ENCODE data around the gene MSTO1. TPM values are rescaled to one million over a fixed set of nuclear protein-coding genes. Genes with fewer than 3 reads are reported as not detected.

Gene MSTO1
- polyA plus RNA-seq, 1 donor (not counting 4 experiments of a cell fraction or from before 2014, with no cell fraction given) = 30.5 TPM

DNA sequence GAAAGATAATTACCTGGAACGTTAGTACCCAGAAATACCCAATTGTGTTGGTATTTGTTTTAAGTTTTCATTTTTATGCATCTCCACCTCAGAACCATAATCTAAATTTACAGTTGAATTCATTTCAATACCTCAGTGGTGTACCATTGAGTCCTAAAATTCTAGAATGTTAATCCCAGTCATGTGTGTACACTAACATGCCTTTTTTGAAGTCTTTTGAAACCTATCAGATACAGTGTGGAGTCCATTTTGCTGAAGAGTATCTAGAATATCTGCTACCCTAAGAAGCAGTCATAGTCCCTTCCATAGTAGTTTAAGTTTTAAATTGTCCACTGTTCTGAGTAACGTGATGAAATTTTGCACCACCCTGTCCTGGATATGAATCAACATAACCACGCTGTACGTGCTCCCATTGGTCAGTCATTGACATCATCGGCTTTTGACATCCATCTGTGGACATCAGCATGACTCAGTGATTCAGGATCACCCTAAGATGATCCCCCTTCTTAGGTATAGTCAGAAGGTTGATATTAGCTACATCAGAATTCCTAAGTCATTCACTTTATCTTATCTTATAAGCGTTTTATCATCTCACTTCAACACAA lies 39.9 kb upstream of the MSTO1 start:
- FAIRE-seq (no peak), DNase-seq (ENCODE audit: low read depth, low spot score) (no peak)
- Histone ChIP-seq H3K79me2 (ENCODE audit: control insufficient read depth, insufficient read depth, low read length) (peaks cover 51% of the 10 kb centered on the region), H3K9me1 (ENCODE audit: control insufficient read depth, extremely low read depth, insufficient read depth, low read length) (no peaks in the 10 kb centered on the region), H3K4me2 (ENCODE audit: control insufficient read depth, extremely low read depth, insufficient read depth, low read depth, low read length) (no peak overlapping the region), H3K9me3 (ENCODE audit: control insufficient read depth, low read depth, low read length) (no peaks in the 10 kb centered on the region), H3K36me3 (ENCODE audit: control insufficient read depth in 2 of 2, extremely low read depth in 1 of 2, insufficient read depth in 2 of 2, low read length in 2 of 2) (peaks cover 3 to 15% of the 10 kb centered on the region in 2 experiments), H4K20me1 (ENCODE audit: control insufficient read depth, extremely low read depth, insufficient read depth, low read length) (no peaks in the 10 kb centered on the region), H3K27me3 (ENCODE audit: control insufficient read depth, extremely low read depth, insufficient read depth, low read length) (no peaks in the 10 kb centered on the region), H2AFZ (ENCODE audit: control insufficient read depth, low read length) (no peak overlapping the region), H3K4me3 (ENCODE audit: control insufficient read depth in 2 of 3, extremely low read depth in 1 of 3, insufficient read depth in 2 of 3, low read depth in 1 of 3, low read length in 3 of 3) (no peak overlapping the region), H3K9ac (ENCODE audit: control insufficient read depth, extremely low read depth, insufficient read depth, low read length) (no peak overlapping the region), H3K4me1 (ENCODE audit: control insufficient read depth, extremely low read depth, insufficient read depth, low read length) (peaks cover 2% of the 10 kb centered on the region), H3K27ac (ENCODE audit: control insufficient read depth, insufficient read depth, low read length) (no peak overlapping the region)
- dilution Hi-C loops (cut with MboI; ENCODE audit: extremely low pct_ligation_motif_present, low sequenced_read_pairs) = no loop called here
- no peak for TF ChIP-seq EZH2 (IDR thresholded peaks at IDR 0.05; ENCODE audit: low read length)
- TF ChIP-seq, protein P1, sequence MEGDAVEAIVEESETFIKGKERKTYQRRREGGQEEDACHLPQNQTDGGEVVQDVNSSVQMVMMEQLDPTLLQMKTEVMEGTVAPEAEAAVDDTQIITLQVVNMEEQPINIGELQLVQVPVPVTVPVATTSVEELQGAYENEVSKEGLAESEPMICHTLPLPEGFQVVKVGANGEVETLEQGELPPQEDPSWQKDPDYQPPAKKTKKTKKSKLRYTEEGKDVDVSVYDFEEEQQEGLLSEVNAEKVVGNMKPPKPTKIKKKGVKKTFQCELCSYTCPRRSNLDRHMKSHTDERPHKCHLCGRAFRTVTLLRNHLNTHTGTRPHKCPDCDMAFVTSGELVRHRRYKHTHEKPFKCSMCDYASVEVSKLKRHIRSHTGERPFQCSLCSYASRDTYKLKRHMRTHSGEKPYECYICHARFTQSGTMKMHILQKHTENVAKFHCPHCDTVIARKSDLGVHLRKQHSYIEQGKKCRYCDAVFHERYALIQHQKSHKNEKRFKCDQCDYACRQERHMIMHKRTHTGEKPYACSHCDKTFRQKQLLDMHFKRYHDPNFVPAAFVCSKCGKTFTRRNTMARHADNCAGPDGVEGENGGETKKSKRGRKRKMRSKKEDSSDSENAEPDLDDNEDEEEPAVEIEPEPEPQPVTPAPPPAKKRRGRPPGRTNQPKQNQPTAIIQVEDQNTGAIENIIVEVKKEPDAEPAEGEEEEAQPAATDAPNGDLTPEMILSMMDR (optimal IDR thresholded peaks at IDR 0.05 in 1 of 3, IDR thresholded peaks at IDR 0.05 in 1 of 3, conservative IDR thresholded peaks at IDR 0.05 in 1 of 3; ENCODE audit: extremely low read depth in 1 of 3, insufficient read depth in 2 of 3, low read length in 3 of 3) = no peak

DNA sequence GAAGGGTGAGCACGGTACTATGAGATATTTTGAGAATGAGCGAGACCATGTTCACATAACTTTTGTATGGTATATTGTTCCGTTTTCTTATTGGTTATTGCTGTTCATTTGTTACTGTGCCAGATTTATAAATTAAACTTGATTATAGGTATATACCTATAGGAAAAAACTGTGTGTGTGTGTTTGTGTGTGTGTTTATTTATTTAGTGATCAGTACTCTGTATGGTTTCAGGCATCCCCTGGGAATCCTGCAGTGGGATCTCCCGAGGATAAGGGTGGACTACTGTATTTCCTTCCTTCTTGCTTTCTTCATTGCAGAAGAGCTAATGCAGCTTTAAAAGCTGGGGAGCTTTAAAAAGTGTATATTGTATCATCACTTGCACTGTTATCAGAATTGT lies 39.4 kb upstream of the MSTO1 start:
- H3K36me3 ChIP-seq (ENCODE audit: control insufficient read depth in 2 of 2, extremely low read depth in 1 of 2, insufficient read depth in 2 of 2, low read length in 2 of 2) = peaks cover 3 to 13% of the 10 kb centered on the region in 2 experiments
- no peak overlapping the region for H2AFZ ChIP-seq (ENCODE audit: control insufficient read depth, low read length)
- no peaks in the 10 kb centered on the region for H4K20me1 ChIP-seq (ENCODE audit: control insufficient read depth, extremely low read depth, insufficient read depth, low read length)
- no peak overlapping the region for H3K27ac ChIP-seq (ENCODE audit: control insufficient read depth, insufficient read depth, low read length)
- H3K79me2 ChIP-seq (ENCODE audit: control insufficient read depth, insufficient read depth, low read length) = peaks cover 46% of the 10 kb centered on the region
- no peaks in the 10 kb centered on the region for H3K27me3 ChIP-seq (ENCODE audit: control insufficient read depth, extremely low read depth, insufficient read depth, low read length)
- dilution Hi-C loops (cut with MboI; ENCODE audit: extremely low pct_ligation_motif_present, low sequenced_read_pairs) = no loop called here
- H3K9me1 ChIP-seq (ENCODE audit: control insufficient read depth, extremely low read depth, insufficient read depth, low read length) = no peaks in the 10 kb centered on the region
- H3K4me2 ChIP-seq (ENCODE audit: control insufficient read depth, extremely low read depth, insufficient read depth, low read depth, low read length) = no peak overlapping the region
- no peak overlapping the region for H3K9ac ChIP-seq (ENCODE audit: control insufficient read depth, extremely low read depth, insufficient read depth, low read length)
- no peak for FAIRE-seq
- TF ChIP-seq, protein P1 (optimal IDR thresholded peaks at IDR 0.05 in 1 of 3, IDR thresholded peaks at IDR 0.05 in 1 of 3, conservative IDR thresholded peaks at IDR 0.05 in 1 of 3; ENCODE audit: extremely low read depth in 1 of 3, insufficient read depth in 2 of 3, low read length in 3 of 3) = no peak
- TF ChIP-seq EZH2 (IDR thresholded peaks at IDR 0.05; ENCODE audit: low read length) = no peak
- DNase-seq (ENCODE audit: low read depth, low spot score) = no peak
- no peaks in the 10 kb centered on the region for H3K4me1 ChIP-seq (ENCODE audit: control insufficient read depth, extremely low read depth, insufficient read depth, low read length)
- no peaks in the 10 kb centered on the region for H3K9me3 ChIP-seq (ENCODE audit: control insufficient read depth, low read depth, low read length)
- H3K4me3 ChIP-seq (ENCODE audit: control insufficient read depth in 2 of 3, extremely low read depth in 1 of 3, insufficient read depth in 2 of 3, low read depth in 1 of 3, low read length in 3 of 3) = no peak overlapping the region

Data from keratinocyte (primary cell).